ENCODE measurements around the gene MEGF8.
"Not testable (repeated sequence)": the region's sequence is repeated elsewhere in the genome, so short reads cannot be mapped to it uniquely, and the experiment has no call there.

MEGF8 gene

DNA sequence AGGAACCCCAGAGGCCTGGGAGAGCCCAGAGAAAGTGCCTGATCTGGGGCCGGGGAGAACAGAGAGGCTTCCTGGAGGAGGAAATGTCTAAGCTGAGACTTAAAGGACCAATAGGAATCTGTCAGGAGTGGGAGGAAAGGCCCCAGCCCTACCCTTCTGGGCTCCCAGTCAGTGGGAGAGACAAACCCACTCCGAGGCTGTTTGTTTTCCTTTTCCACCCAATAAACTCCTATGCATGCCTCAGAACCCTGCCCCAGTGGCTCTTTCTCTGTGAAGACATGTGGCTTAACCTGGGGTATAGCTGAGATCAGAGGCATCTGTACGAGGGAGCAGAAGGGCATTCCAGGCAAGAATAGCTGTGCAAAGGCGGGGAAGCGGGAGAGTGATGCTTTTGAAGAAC, 1.9 kb downstream of the MEGF8 start:
- no peak overlapping the region for H3K4me3 ChIP-seq (replicated peaks; ENCODE audit: low read depth, low read length)
- no peaks in the 10 kb centered on the region; the same call in 1 of the 2 replicates for H3K27me3 ChIP-seq (replicated peaks; ENCODE audit: control insufficient read depth, insufficient read depth, low read length)
- no peak for DNase-seq (ENCODE audit: extremely low read depth, insufficient read length)
- no peak for TF ChIP-seq CTCF (IDR thresholded peaks at IDR 0.05; ENCODE audit: insufficient read depth, low read length, poor library complexity, severe bottlenecking)
- no peaks in the 10 kb centered on the region for H3K36me3 ChIP-seq (ENCODE audit: control insufficient read depth, insufficient read depth, low read length)

DNA sequence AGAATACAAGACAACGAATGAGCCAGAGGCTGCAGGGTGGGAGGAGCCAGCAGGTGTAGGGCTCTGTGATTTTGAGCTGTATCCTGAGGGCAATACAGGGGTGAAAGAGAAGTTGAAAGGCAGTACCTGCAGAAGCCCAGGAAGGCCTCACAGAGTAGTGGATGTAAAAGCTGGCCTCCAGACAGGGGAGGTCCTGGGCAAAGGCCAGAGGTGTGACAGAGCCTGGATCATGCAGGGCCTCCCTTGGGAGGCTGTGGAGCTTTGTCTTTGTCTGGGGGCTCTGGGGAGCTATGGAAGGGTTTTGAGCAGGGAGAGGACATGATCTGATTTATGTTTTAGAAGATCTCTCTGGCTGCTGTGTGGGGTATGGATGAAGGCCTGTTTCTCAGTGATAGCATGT, 2.7 kb downstream of the MEGF8 start:
- H3K4me3 ChIP-seq (replicated peaks; ENCODE audit: low read depth, low read length), result no peak overlapping the region
- no peak for TF ChIP-seq CTCF (IDR thresholded peaks at IDR 0.05; ENCODE audit: insufficient read depth, low read length, poor library complexity, severe bottlenecking)
- no peak for DNase-seq (ENCODE audit: extremely low read depth, insufficient read length)
- H3K27me3 ChIP-seq (replicated peaks; ENCODE audit: control insufficient read depth, insufficient read depth, low read length), result no peaks in the 10 kb centered on the region; the same call in 1 of the 2 replicates
- no peaks in the 10 kb centered on the region for H3K36me3 ChIP-seq (ENCODE audit: control insufficient read depth, insufficient read depth, low read length)

- TF ChIP-seq CTCF (IDR thresholded peaks at IDR 0.05; ENCODE audit: insufficient read depth, low read length, poor library complexity, severe bottlenecking), result no peak
- DNase-seq (ENCODE audit: extremely low read depth, insufficient read length), result no peak
- no peak overlapping the region for H3K4me3 ChIP-seq (replicated peaks; ENCODE audit: low read depth, low read length)
- H3K36me3 ChIP-seq (ENCODE audit: control insufficient read depth, insufficient read depth, low read length), result peaks cover 1% of the 10 kb centered on the region
- no peaks in the 10 kb centered on the region; the same call in 1 of the 2 replicates for H3K27me3 ChIP-seq (replicated peaks; ENCODE audit: control insufficient read depth, insufficient read depth, low read length)
Measured at GRCh38 chr19:42328854-42329253, 3.4 kb downstream of the MEGF8 start.

DNA sequence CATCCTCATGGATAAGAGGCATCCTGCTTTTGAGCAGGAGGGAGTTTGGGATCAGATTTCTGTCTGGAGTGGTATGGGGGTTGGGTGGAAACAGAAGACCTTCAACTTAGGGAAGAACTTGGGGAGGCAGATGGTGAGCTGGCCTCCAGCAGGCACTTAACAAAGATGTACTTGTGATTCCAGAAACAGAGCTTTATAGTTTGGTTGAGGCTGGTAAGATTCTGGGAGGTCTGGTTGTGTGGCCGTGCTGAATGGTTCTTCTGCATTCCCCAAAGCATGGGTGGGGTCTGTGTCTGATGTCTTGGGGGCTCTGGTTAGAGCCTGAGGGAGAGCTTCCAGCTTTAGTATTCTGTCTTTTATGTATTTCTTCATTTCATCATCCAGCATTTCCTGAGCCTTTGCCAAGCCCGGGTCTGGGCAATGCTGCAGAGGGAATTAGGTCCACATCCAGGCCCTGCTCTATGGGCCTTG, 4.8 kb downstream of the MEGF8 start:
- Histone ChIP-seq H3K36me3 (ENCODE audit: control insufficient read depth, insufficient read depth, low read length) (peaks cover 1% of the 10 kb centered on the region), H3K4me3 (replicated peaks; ENCODE audit: low read depth, low read length) (no peak overlapping the region), H3K27me3 (replicated peaks; ENCODE audit: control insufficient read depth, insufficient read depth, low read length) (no peaks in the 10 kb centered on the region)
- no peak for TF ChIP-seq CTCF (IDR thresholded peaks at IDR 0.05; ENCODE audit: insufficient read depth, low read length, poor library complexity, severe bottlenecking)
- DNase-seq (ENCODE audit: extremely low read depth, insufficient read length), result no peak

DNA sequence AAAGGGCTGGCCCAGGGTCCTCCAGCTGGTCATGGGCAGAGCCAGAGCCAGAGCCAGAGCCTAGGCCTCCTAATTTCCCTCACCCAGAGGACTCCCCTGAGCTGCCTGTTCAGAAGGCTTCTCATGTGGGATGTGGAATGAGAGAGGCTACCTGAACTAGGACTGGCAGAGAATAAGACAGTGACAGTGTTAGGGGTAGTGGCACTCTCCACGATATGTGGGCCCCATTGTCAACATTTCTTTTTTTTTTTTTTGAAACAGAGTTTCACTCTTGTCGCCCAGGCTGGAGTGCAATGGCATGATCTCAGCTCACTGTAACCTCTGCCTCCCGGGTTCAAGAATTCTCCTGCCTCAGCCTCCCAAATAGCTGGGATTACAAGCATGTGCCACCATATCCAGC, 5.9 kb downstream of the MEGF8 start:
- DNase-seq (ENCODE audit: extremely low read depth, insufficient read length); H3K36me3 ChIP-seq (ENCODE audit: control insufficient read depth, insufficient read depth, low read length); H3K27me3 ChIP-seq (replicated peaks; ENCODE audit: control insufficient read depth, insufficient read depth, low read length); H3K4me3 ChIP-seq (replicated peaks; ENCODE audit: low read depth, low read length): not testable (repeated sequence)

GRCh38 chr19:42332059-42332458, 6.6 kb downstream of the MEGF8 start:
- TF ChIP-seq CTCF (IDR thresholded peaks at IDR 0.05; ENCODE audit: insufficient read depth, low read length, poor library complexity, severe bottlenecking), result no peak
- H3K36me3 ChIP-seq (ENCODE audit: control insufficient read depth, insufficient read depth, low read length), result peaks cover 4% of the 10 kb centered on the region
- H3K4me3 ChIP-seq (replicated peaks; ENCODE audit: low read depth, low read length), result no peak overlapping the region
- DNase-seq (ENCODE audit: extremely low read depth, insufficient read length), result no peak
- no peaks in the 10 kb centered on the region for H3K27me3 ChIP-seq (replicated peaks; ENCODE audit: control insufficient read depth, insufficient read depth, low read length)

All from GM06990 (cell line).